Mesendoderm (in vitro differentiated cells): Measurements from ENCODE around the gene ATF7IP2. TPM values are rescaled to one million over a fixed set of nuclear protein-coding genes. Genes with fewer than 3 reads are reported as not detected.
"Not testable (repeated sequence)": the region's sequence is repeated elsewhere in the genome, so short reads cannot be mapped to it uniquely, and the experiment has no call there.

Experiments
- DNase-seq: peaks from one replicate; pipeline ENCODE4 v3.0.0; 2013
- H2AK5ac ChIP-seq: 2 replicates; pipeline ENCODE4 v1.6.1; 2013; ENCODE audit warnings: low read length, inconsistent platforms
- H2BK120ac ChIP-seq: 2 replicates; pipeline ENCODE4 v1.6.1; 2013; ENCODE audit warnings: low read depth, mild to moderate bottlenecking, low read length, moderate library complexity, mixed read lengths
- H2BK15ac ChIP-seq: replicated peaks from 2 replicates; pipeline ENCODE4 v1.6.1; 2013; ENCODE audit warnings: low read depth, mild to moderate bottlenecking, moderate library complexity
- H2BK5ac ChIP-seq: 2 replicates; pipeline ENCODE4 v1.6.1; 2013; ENCODE audit warnings: low read length, inconsistent platforms
- H3K18ac ChIP-seq: 2 replicates; pipeline ENCODE4 v1.6.1; 2013; ENCODE audit warnings: mild to moderate bottlenecking, low read length, mixed read lengths
- H3K23ac ChIP-seq: one replicate; pipeline ENCODE4 v1.6.1; 2013; ENCODE audit warnings: low read length
- H3K27ac ChIP-seq: 2 replicates; pipeline ENCODE4 v1.5.1; 2013; ENCODE audit warnings: low read depth, mild to moderate bottlenecking, inconsistent platforms, low read length, moderate library complexity
- H3K27me3 ChIP-seq: 2 replicates; pipeline ENCODE4 v1.6.1; 2013; ENCODE audit warnings: low read length, control low read depth, mild to moderate bottlenecking, inconsistent platforms; ENCODE audit not compliant: insufficient read depth, poor library complexity
- H3K36me3 ChIP-seq: 2 replicates; pipeline ENCODE4 v1.6.1; 2013; ENCODE audit warnings: low read length, inconsistent platforms; ENCODE audit not compliant: control insufficient read depth, insufficient read depth
- H3K4ac ChIP-seq: one replicate; pipeline ENCODE4 v1.6.1; 2013; ENCODE audit warnings: low read depth, mild to moderate bottlenecking, low read length, moderate library complexity
- H3K4me1 ChIP-seq: 2 replicates; pipeline ENCODE4 v1.6.1; 2013; ENCODE audit warnings: low read depth, low read length, inconsistent platforms; ENCODE audit not compliant: control insufficient read depth
- H3K4me2 ChIP-seq: 2 replicates; pipeline ENCODE4 v1.6.1; 2013; ENCODE audit warnings: low read length
- H3K4me3 ChIP-seq: 2 replicates; pipeline ENCODE4 v1.5.1; 2013; ENCODE audit warnings: mild to moderate bottlenecking, low read length
- H3K56ac ChIP-seq: one replicate; pipeline ENCODE4 v1.6.1; 2013; ENCODE audit warnings: low read length
- H3K79me1 ChIP-seq: 2 replicates; pipeline ENCODE4 v1.6.1; 2013; ENCODE audit warnings: low read length, inconsistent platforms
- H3K79me2 ChIP-seq: 2 replicates; pipeline ENCODE4 v1.6.1; 2013; ENCODE audit warnings: mild to moderate bottlenecking, low read length; ENCODE audit not compliant: control insufficient read depth, insufficient read depth
- H3K9ac ChIP-seq: 2 replicates; pipeline ENCODE4 v1.6.1; 2013; ENCODE audit warnings: low read length, inconsistent platforms
- H4K5ac ChIP-seq: one replicate; pipeline ENCODE4 v1.6.1; 2013; ENCODE audit warnings: low read length
- H4K8ac ChIP-seq: one replicate; pipeline ENCODE4 v1.6.1; 2013; ENCODE audit warnings: low read depth, mild to moderate bottlenecking, control low read depth, low read length, moderate library complexity
- WGBS: extraction: QIAGEN DNeasy Blood & Tissue Kit; methylation state at CpG from one replicate; pipeline ENCODE4 v1.1.7; 2013; ENCODE audit warnings: low lambda C conversion rate, missing lambda C conversion rate; ENCODE audit not compliant: insufficient coverage; ENCODE audit errors: extremely low coverage; 5-methylcytosine and 5-hydroxymethylcytosine counted together
- polyA plus RNA-seq, 2 experiments: library from polyadenylated mRNA; stranded (reverse); fragments of 200-250 nt; gene quantifications; one replicate each; pipeline ENCODE4 v1.2.3, GENCODE V29; 2013

ATF7IP2 gene
- 35.4 TPM for polyA plus RNA-seq (2013, experiment 1 of 2)
- polyA plus RNA-seq (2013, experiment 2 of 2), result 33.9 TPM

GRCh38 chr16:10385725-10386516 lies at the start of gene ATF7IP2:
TSS of gene ATF7IP2 (plus strand) at chr16:10386061. CDS start at chr16:10430621, 44,560 bp downstream.
- no peak within 1 kb of the TSS for H3K4ac ChIP-seq
- H3K56ac ChIP-seq, result peak within 1 kb of the TSS; percentile 69
- peak within 1 kb of the TSS; percentile 60 for H3K9ac ChIP-seq
- WGBS, result no CpG with 5 or more reads among the region's 66 CpGs
- no peaks in the 10 kb centered on the region for H3K36me3 ChIP-seq
- H3K27ac ChIP-seq, result peak within 1 kb of the TSS; percentile 20
- peaks cover 7% of the 10 kb centered on the region for H3K79me1 ChIP-seq
- H3K27me3 ChIP-seq, result no peaks in the 10 kb centered on the region
- H3K4me3 ChIP-seq, result peak within 1 kb of the TSS; percentile 66
- no peak within 1 kb of the TSS for H4K8ac ChIP-seq
- peak; percentile 98 for DNase-seq
- peaks cover 5% of the 10 kb centered on the region for H3K79me2 ChIP-seq
- no peak within 1 kb of the TSS for H2BK5ac ChIP-seq
- H3K18ac ChIP-seq, result no peak within 1 kb of the TSS
- H2BK120ac ChIP-seq, result no peak within 1 kb of the TSS
- peak within 1 kb of the TSS; percentile 15 for H3K4me2 ChIP-seq
- H2AK5ac ChIP-seq, result no peak within 1 kb of the TSS
- H3K4me1 ChIP-seq, result no peaks in the 10 kb centered on the region
- no peak within 1 kb of the TSS for H2BK15ac ChIP-seq
- H3K23ac ChIP-seq, result no peak within 1 kb of the TSS
- no peak within 1 kb of the TSS for H4K5ac ChIP-seq

- H3K4me2 ChIP-seq, result no peak overlapping the region
- no peak overlapping the region for H3K56ac ChIP-seq
- no peak overlapping the region for H3K27ac ChIP-seq
- no peak overlapping the region for H3K4ac ChIP-seq
- H3K9ac ChIP-seq, result no peak overlapping the region
- no peak overlapping the region for H2AK5ac ChIP-seq
- no peaks in the 10 kb centered on the region for H3K4me1 ChIP-seq
- no peak overlapping the region for H2BK120ac ChIP-seq
- H2BK5ac ChIP-seq, result no peak overlapping the region
- no peaks in the 10 kb centered on the region for H3K79me1 ChIP-seq
- no peaks in the 10 kb centered on the region for H3K79me2 ChIP-seq
- no peak overlapping the region for H4K5ac ChIP-seq
- H3K27me3 ChIP-seq, result no peaks in the 10 kb centered on the region
- no peak overlapping the region for H4K8ac ChIP-seq
- no peak for DNase-seq
- no peak overlapping the region for H3K23ac ChIP-seq
- WGBS, result no CpG with 5 or more reads among the region's 2 CpGs
- no peaks in the 10 kb centered on the region for H3K36me3 ChIP-seq
- no peak overlapping the region for H3K18ac ChIP-seq
- no peak overlapping the region for H2BK15ac ChIP-seq
- H3K4me3 ChIP-seq, result no peak overlapping the region
These were observed 47.4 kb upstream of the ATF7IP2 start for GRCh38 chr16:10338426-10338825.

- Histone ChIP-seq H3K4ac (no peak overlapping the region), H3K18ac (no peak overlapping the region), H2BK5ac (no peak overlapping the region), H3K79me1 (no peaks in the 10 kb centered on the region), H3K79me2 (no peaks in the 10 kb centered on the region), H3K9ac (no peak overlapping the region), H3K27ac (no peak overlapping the region), H3K27me3 (no peaks in the 10 kb centered on the region), H3K36me3 (no peaks in the 10 kb centered on the region), H3K4me2 (no peak overlapping the region), H4K8ac (no peak overlapping the region), H2BK120ac (no peak overlapping the region), H3K23ac (no peak overlapping the region), H2BK15ac (no peak overlapping the region), H3K4me1 (no peaks in the 10 kb centered on the region), H3K56ac (no peak overlapping the region), H3K4me3 (no peak overlapping the region), H4K5ac (no peak overlapping the region), H2AK5ac (no peak overlapping the region)
- no CpG with 5 or more reads among the region's 8 CpGs for WGBS
- DNase-seq, result no peak
These were observed 45.8 kb upstream of the ATF7IP2 start for GRCh38 chr16:10339777-10340732.

GRCh38 chr16:10343124-10343760 lies 42.6 kb upstream of the ATF7IP2 start:
- no peak for DNase-seq
- H4K8ac ChIP-seq, result no peak overlapping the region

GRCh38 chr16:10344699-10345098 lies 41.2 kb upstream of the ATF7IP2 start:
- not testable (repeated sequence) for H3K18ac ChIP-seq, H3K56ac ChIP-seq, H3K79me2 ChIP-seq, H4K8ac ChIP-seq, H4K5ac ChIP-seq, H3K23ac ChIP-seq, DNase-seq, H3K79me1 ChIP-seq, H3K36me3 ChIP-seq, H3K4me3 ChIP-seq, H2AK5ac ChIP-seq, H2BK15ac ChIP-seq, H3K27ac ChIP-seq, H3K4ac ChIP-seq, H3K9ac ChIP-seq, H3K4me2 ChIP-seq, H2BK120ac ChIP-seq, H3K27me3 ChIP-seq, H2BK5ac ChIP-seq, H3K4me1 ChIP-seq
- no CpG with 5 or more reads among the region's 1 CpG for WGBS

More at GRCh38 chr16:10343124-10343760, 42.6 kb upstream of the ATF7IP2 start:
- Histone ChIP-seq H2AK5ac (no peak overlapping the region), H3K36me3 (no peaks in the 10 kb centered on the region), H3K4me1 (no peaks in the 10 kb centered on the region), H4K5ac (no peak overlapping the region), H3K4me2 (no peak overlapping the region), H2BK5ac (no peak overlapping the region), H3K27me3 (no peaks in the 10 kb centered on the region), H3K4ac (no peak overlapping the region), H3K27ac (no peak overlapping the region), H3K9ac (no peak overlapping the region), H2BK120ac (no peak overlapping the region), H3K79me1 (no peaks in the 10 kb centered on the region), H3K23ac (no peak overlapping the region), H3K79me2 (no peaks in the 10 kb centered on the region), H3K4me3 (no peak overlapping the region), H2BK15ac (no peak overlapping the region), H3K18ac (no peak overlapping the region), H3K56ac (no peak overlapping the region)
- WGBS, result no CpG with 5 or more reads among the region's 9 CpGs
